Endothelial cell of umbilical vein (primary cell): ENCODE results near the gene S100A9. TPM values are rescaled to one million over a fixed set of nuclear protein-coding genes. Genes with fewer than 3 reads are reported as not detected.

Experiments
- Bru-seq: library from RNA; stranded (reverse); fragments of 400-500 nt; gene quantifications from one replicate; lab custom pipeline; 2021; lab: Mats Ljungman, UMichigan
- BruChase-seq, 2 experiments: library from RNA; stranded (reverse); fragments of 400-500 nt; gene quantifications; one replicate each; lab custom pipeline; 2021; lab: Mats Ljungman, UMichigan
- BruUV-seq: library from RNA; stranded (reverse); fragments of 400-500 nt; replicated peaks from 2 replicates; lab custom pipeline; 2021; lab: Mats Ljungman, UMichigan
- CTCF ChIA-PET: fragments of 300-600, 350-600 bp; sonication (Branson Sonifier 250); formaldehyde crosslinking; loops from one replicate; lab custom pipeline; 2021; ENCODE audit warnings: antibody characterized with exemption, inconsistent platforms; lab: Charles Lee
- POLR2A ChIA-PET: fragments of 300-600, 350-600 bp; sonication (Branson Sonifier 250); formaldehyde crosslinking; loops from one replicate; lab custom pipeline; 2021; ENCODE audit warnings: antibody characterized with exemption, inconsistent platforms; lab: Charles Lee
- DNase-seq: peaks from one replicate; pipeline ENCODE4 v3.0.0-alpha.2; 2011; ENCODE audit warnings: low read depth, low spot score
- FAIRE-seq: peaks from 2 replicates; lab custom pipeline; 2011; peaks lifted over from hg19 to GRCh38; lab: Jason Lieb, UNC
- H2AFZ ChIP-seq: 2 replicates; pipeline ENCODE4 v1.6.0; 2012; ENCODE audit warnings: low read depth, low read length, control low read depth, inconsistent platforms
- H3K27ac ChIP-seq: 2 replicates; pipeline ENCODE4 v1.5.1; 2011; ENCODE audit warnings: low read depth, mild to moderate bottlenecking, control low read depth, low read length, moderate library complexity; ENCODE audit not compliant: insufficient read depth
- H3K27me3 ChIP-seq, 2 experiments: 2 replicates each; pipeline versions ENCODE4 v1.6.0 to v1.6.1; 2011; ENCODE audit warnings: low read length in 2 of 2, mixed read lengths in 1 of 2; ENCODE audit not compliant: control insufficient read depth in 2 of 2, insufficient read depth in 2 of 2
- H3K36me3 ChIP-seq, 2 experiments: 2 replicates in 1 of 2; 3 replicates in 1 of 2; pipeline ENCODE4 v1.5.1; 2011; ENCODE audit warnings: low read length in 2 of 2, mild to moderate bottlenecking in 1 of 2, moderate library complexity in 1 of 2; ENCODE audit not compliant: control insufficient read depth in 2 of 2, insufficient read depth in 2 of 2; ENCODE audit errors: extremely low read depth in 1 of 2
- H3K4me1 ChIP-seq: 3 replicates; pipeline ENCODE4 v1.5.1; 2011; ENCODE audit warnings: mild to moderate bottlenecking, low read length; ENCODE audit not compliant: control insufficient read depth, insufficient read depth; ENCODE audit errors: extremely low read depth
- H3K4me2 ChIP-seq: 2 replicates; pipeline ENCODE4 v1.6.1; 2011; ENCODE audit warnings: low read length, control low read depth, mixed read lengths; ENCODE audit not compliant: insufficient read depth
- H3K4me3 ChIP-seq, 3 experiments: fragments of 200-600 bp in 1 of 3; sonication (generic), shearing (Covaris generic) in 1 of 3; replicated peaks in 1 of 3; 2 replicates each; pipeline ENCODE4 v1.5.1; 2011 to 2016; ENCODE audit warnings: control low read depth in 3 of 3, low read length in 3 of 3, mild to moderate bottlenecking in 2 of 3, inconsistent platforms in 1 of 3, low read depth in 1 of 3, moderate library complexity in 1 of 3; ENCODE audit not compliant: insufficient read depth in 1 of 3
- H3K79me2 ChIP-seq: 2 replicates; pipeline ENCODE4 v1.6.0; 2012; ENCODE audit warnings: low read length, inconsistent platforms; ENCODE audit not compliant: control insufficient read depth, insufficient read depth
- H3K9ac ChIP-seq: replicated peaks from 2 replicates; pipeline ENCODE3; 2011; ENCODE audit warnings: low read length, control low read depth; ENCODE audit not compliant: insufficient read depth; ENCODE audit errors: extremely low read depth
- H3K9me1 ChIP-seq: replicated peaks from 3 replicates; pipeline ENCODE4 v1.6.0; 2011; ENCODE audit warnings: mild to moderate bottlenecking, low read length; ENCODE audit not compliant: control insufficient read depth, insufficient read depth; ENCODE audit errors: extremely low read depth
- H3K9me3 ChIP-seq: replicated peaks from 2 replicates; pipeline ENCODE4 v1.5.1; 2012; ENCODE audit warnings: low read length, inconsistent platforms; ENCODE audit not compliant: control insufficient read depth, insufficient read depth
- H4K20me1 ChIP-seq: replicated peaks from 2 replicates; pipeline ENCODE3; 2011; ENCODE audit warnings: mild to moderate bottlenecking, low read length; ENCODE audit not compliant: control insufficient read depth, insufficient read depth; ENCODE audit errors: extremely low read depth
- EZH2 ChIP-seq: IDR thresholded peaks from 2 replicates; pipeline ENCODE4 v1.6.1; 2012; ENCODE audit warnings: borderline replicate concordance, low read depth, mild to moderate bottlenecking, moderate library complexity, low read length, inconsistent platforms; ENCODE audit not compliant: severe bottlenecking
- FOS ChIP-seq: IDR thresholded peaks from 2 replicates; pipeline ENCODE4 v1.6.1; 2011; ENCODE audit warnings: mild to moderate bottlenecking, low read length, moderate library complexity, borderline replicate concordance; ENCODE audit not compliant: insufficient read depth
- GATA2 ChIP-seq: IDR thresholded peaks from 2 replicates; pipeline ENCODE4 v1.7.0; 2011; ENCODE audit warnings: low read depth, mild to moderate bottlenecking, moderate library complexity, mixed read lengths, low read length; ENCODE audit not compliant: insufficient read length, insufficient read depth
- JUN ChIP-seq: IDR thresholded peaks from 2 replicates; pipeline ENCODE4 v1.6.1; 2011; ENCODE audit warnings: borderline replicate concordance, low read depth; ENCODE audit not compliant: insufficient read length, insufficient read depth
- MAX ChIP-seq: IDR thresholded peaks from 2 replicates; pipeline ENCODE4 v1.6.1; 2011; ENCODE audit not compliant: insufficient read depth, insufficient read length
- MYC ChIP-seq: IDR thresholded peaks from one replicate; pipeline ENCODE4 v1.6.1; 2011; ENCODE audit warnings: mild to moderate bottlenecking, low read depth, low read length
- POLR2A ChIP-seq: IDR thresholded peaks from 2 replicates; pipeline ENCODE4 v1.6.1; 2012; ENCODE audit warnings: low read depth, mild to moderate bottlenecking, control low read depth, low read length
- POLR2AphosphoS5 ChIP-seq: IDR thresholded peaks from 2 replicates; pipeline ENCODE4 v1.6.1; 2012; ENCODE audit warnings: low read depth, mild to moderate bottlenecking, control low read depth, low read length, moderate library complexity; ENCODE audit not compliant: insufficient read depth
- dilution Hi-C: fragments of 300-500 bp; cut with MboI; formaldehyde crosslinking; loops from one replicate; pipeline ENCODE4 v1.15.0; 2019; ENCODE audit warnings: low sequenced_read_pairs; ENCODE audit not compliant: extremely low pct_ligation_motif_present
- intact Hi-C: fragments of 100-400 bp; cut with micrococcal nuclease; formaldehyde crosslinking; loops from one replicate; pipeline ENCODE4 v1.10.0; 2022
- long read RNA-seq: library from polyadenylated mRNA; stranded (forward); transcript quantifications from one replicate; pipeline ENCODE4 v2.0.0, GENCODE V29; 2021
- polyA minus RNA-seq, 3 experiments: library from RNA; depleted of rRNA, polyadenylated mRNA; stranded (reverse); fragments of >200 nt; gene quantifications; 1 replicate in 1 of 3; 2 replicates in 2 of 3; pipeline ENCODE4 v1.2.3, GENCODE V29; 2011
- polyA plus RNA-seq, 4 experiments: library from polyadenylated mRNA; depleted of rRNA in 3 of 4; stranded (reverse) in 3 of 4; unstranded in 1 of 4; fragments of >200 nt; gene quantifications; 2 replicates each; pipeline versions ENCODE4 v1.2.1 to v1.2.3, GENCODE V29; 2011 to 2012; ENCODE audit warnings: missing spikeins in 1 of 4
- total RNA-seq: library from RNA; stranded (reverse); gene quantifications from 2 replicates; pipeline ENCODE4 v1.2.3, GENCODE V29; 2021
- TF ChIP-seq, protein P1 (sequence below), 2 donors: IDR thresholded peaks; 1 replicate in 1 of 2; 2 replicates in 1 of 2; pipeline ENCODE4 v1.5.1; 2011; ENCODE audit warnings: low read length in 2 of 2, mild to moderate bottlenecking in 2 of 2, moderate library complexity in 2 of 2, control low read depth in 1 of 2, inconsistent platforms in 1 of 2, low read depth in 1 of 2; ENCODE audit not compliant: insufficient read depth in 1 of 2; ENCODE audit errors: extremely low read depth in 1 of 2

The S100A9 gene
- total RNA-seq (not detected in 2 replicates), polyA plus RNA-seq (not detected in 2 replicates), polyA minus RNA-seq (not detected in 2 replicates), Bru-seq, nascent RNA (not detected), BruChase-seq, experiment 1, labeled RNA remaining after a 6-hour chase (not detected), BruChase-seq, experiment 2, labeled RNA remaining after a 2-hour chase (not detected)
- not detected in 2 replicates for polyA plus RNA-seq (2011; cell fraction: cytosol; rRNA removed)
- not detected in 2 replicates for polyA plus RNA-seq (2011; cell fraction: nucleus; rRNA removed)
- polyA plus RNA-seq (2012): not detected in 2 replicates
- not detected for polyA minus RNA-seq (2011; cell fraction: cytosol; rRNA and poly(A)+ RNA removed)
- not detected in 2 replicates for polyA minus RNA-seq (2011; cell fraction: nucleus; rRNA and poly(A)+ RNA removed)
- long read RNA-seq: 0 reads

- Histone ChIP-seq H3K9me3 (no peaks in the 10 kb centered on the region), H3K27ac (no peak within 1 kb of the TSS), H2AFZ (no peak within 1 kb of the TSS), H3K4me1 (no peaks in the 10 kb centered on the region), H3K4me3 (no peak within 1 kb of the TSS), H3K27me3 (no peaks in the 10 kb centered on the region), H3K4me2 (no peak within 1 kb of the TSS), H3K36me3 (no peaks in the 10 kb centered on the region), H3K9me1 (no peaks in the 10 kb centered on the region), H4K20me1 (no peaks in the 10 kb centered on the region), H3K9ac (no peak within 1 kb of the TSS), H3K79me2 (no peaks in the 10 kb centered on the region)
- FAIRE-seq (no peak), DNase-seq (no peak)
- POLR2A ChIA-PET: no interaction called here
- TF ChIP-seq MAX (no peak), FOS (no peak), POLR2A (no peak), MYC (no peak), JUN (no peak), POLR2AphosphoS5 (no peak), EZH2 (no peak), GATA2 (no peak)
- TF ChIP-seq, protein P1, sequence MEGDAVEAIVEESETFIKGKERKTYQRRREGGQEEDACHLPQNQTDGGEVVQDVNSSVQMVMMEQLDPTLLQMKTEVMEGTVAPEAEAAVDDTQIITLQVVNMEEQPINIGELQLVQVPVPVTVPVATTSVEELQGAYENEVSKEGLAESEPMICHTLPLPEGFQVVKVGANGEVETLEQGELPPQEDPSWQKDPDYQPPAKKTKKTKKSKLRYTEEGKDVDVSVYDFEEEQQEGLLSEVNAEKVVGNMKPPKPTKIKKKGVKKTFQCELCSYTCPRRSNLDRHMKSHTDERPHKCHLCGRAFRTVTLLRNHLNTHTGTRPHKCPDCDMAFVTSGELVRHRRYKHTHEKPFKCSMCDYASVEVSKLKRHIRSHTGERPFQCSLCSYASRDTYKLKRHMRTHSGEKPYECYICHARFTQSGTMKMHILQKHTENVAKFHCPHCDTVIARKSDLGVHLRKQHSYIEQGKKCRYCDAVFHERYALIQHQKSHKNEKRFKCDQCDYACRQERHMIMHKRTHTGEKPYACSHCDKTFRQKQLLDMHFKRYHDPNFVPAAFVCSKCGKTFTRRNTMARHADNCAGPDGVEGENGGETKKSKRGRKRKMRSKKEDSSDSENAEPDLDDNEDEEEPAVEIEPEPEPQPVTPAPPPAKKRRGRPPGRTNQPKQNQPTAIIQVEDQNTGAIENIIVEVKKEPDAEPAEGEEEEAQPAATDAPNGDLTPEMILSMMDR (IDR thresholded peaks at IDR 0.05; ENCODE audit: extremely low read depth in 1 of 2, insufficient read depth in 1 of 2, low read depth in 1 of 2, low read length in 2 of 2): no peak
- intact Hi-C loops: no loop called here
- no TSS peak for BruUV-seq
- CTCF ChIA-PET: interaction anchor here (0.8 to 13.2 kb wide), 2 partner anchors 24 to 135 kb away, joined by 3 to 331 read pairs; no protein-coding TSS in a partner anchor
- dilution Hi-C loops: no loop called here
Observed at GRCh38 chr1:153357853-153358690, at the start of gene S100A9. TSS of gene S100A9 (plus strand) at chr1:153357854. CDS start at chr1:153358284, 430 bp downstream.
